ENCODE results near the gene ZFP36L1. TPM values are rescaled to one million over a fixed set of nuclear protein-coding genes. Genes with fewer than 3 reads are reported as not detected.
A peak's percentile ranks its signal among the peaks of the same experiment; 100 is the strongest.

Gene ZFP36L1
- total and polyA plus RNA-seq, 2 of the 13 experiments (the other 11 are each of a cell fraction or from before 2014, with no cell fraction given) = 7.4 to 10.2 TPM

GRCh38 chr14:68798621-68799020 is 5.8 kb upstream of the ZFP36L1 start:
- H4K20me1 ChIP-seq (ENCODE audit: insufficient read depth, low read length) = no peaks in the 10 kb centered on the region
- ATAC-seq (no peak), DNase-seq (ENCODE audit: low spot score) (no peak), FAIRE-seq (no peak)
- intact Hi-C loops (cut with micrococcal nuclease; ENCODE audit: unreplicated experiment) (no loop called here), in situ Hi-C loops (cut with HindIII; ENCODE audit: extremely low pct_ligation_motif_present, low pct_unique_long_range_greater_than_20kb) (no loop called here)
- no peak overlapping the region for H3K4me3 ChIP-seq (replicated peaks in 1 of 3; ENCODE audit: insufficient read depth in 1 of 3, low read depth in 2 of 3, low read length in 3 of 3)
- peaks cover 7% of the 10 kb centered on the region for H3K9me3 ChIP-seq (ENCODE audit: low read length)
- TF ChIP-seq CHD2 (IDR thresholded peaks at IDR 0.05; ENCODE audit: low read depth, low read length) (no peak), NFYC (CRISPR knock-in tag; IDR thresholded peaks at IDR 0.05) (no peak), DZIP1 (CRISPR knock-in tag; IDR thresholded peaks at IDR 0.05) (no peak), ZNF792 (CRISPR knock-in tag; IDR thresholded peaks at IDR 0.05) (no peak)
- CTCF ChIA-PET (ENCODE audit: low intra/inter-chr PET ratio, low total read pairs) = no interaction called here
- H3K9ac ChIP-seq (ENCODE audit: insufficient read depth, low read depth, low read length) = no peak overlapping the region
- peaks cover 28% of the 10 kb centered on the region for H3K4me1 ChIP-seq (ENCODE audit: insufficient read depth, low read length)
- POLR2A ChIA-PET = interaction anchor here (0.6 kb wide), 1 partner anchor 543 kb away, joined by 3 read pairs; no protein-coding TSS in a partner anchor
- peaks cover 11% of the 10 kb centered on the region for H3K79me2 ChIP-seq (ENCODE audit: insufficient read depth, low read length)
- no peak overlapping the region for H3K4me2 ChIP-seq (ENCODE audit: low read depth, low read length)
- no peaks in the 10 kb centered on the region for H3K36me3 ChIP-seq (replicated peaks in 1 of 2; ENCODE audit: control insufficient read depth in 1 of 2, insufficient read depth in 2 of 2, low read length in 2 of 2)
- BruUV-seq (replicated peaks) = no TSS peak
- H2AFZ ChIP-seq (ENCODE audit: low read length) = no peak overlapping the region
- no peak overlapping the region for H3K27ac ChIP-seq (ENCODE audit: extremely low read length, insufficient read depth, low read length)
- no peaks in the 10 kb centered on the region for H3K27me3 ChIP-seq (ENCODE audit: control insufficient read depth in 1 of 2, insufficient read depth in 2 of 2, low read length in 2 of 2)

- peak overlapping the region; percentile 96 for H3K4me2 ChIP-seq (ENCODE audit: low read depth, low read length)
- no TSS peak for BruUV-seq (replicated peaks)
- TF ChIP-seq NONO (IDR thresholded peaks at IDR 0.05) = no peak
- no peak for TF ChIP-seq NONO (CRISPR knock-in tag; conservative IDR thresholded peaks at IDR 0.05)
- TF ChIP-seq ZNF138 (CRISPR knock-in tag; IDR thresholded peaks at IDR 0.05; ENCODE audit: low read depth) = no peak
- TF ChIP-seq NFYB (CRISPR knock-in tag; IDR thresholded peaks at IDR 0.05) = no peak
- TF ChIP-seq ZNF629 (CRISPR knock-in tag; conservative IDR thresholded peaks at IDR 0.05) = 0 out of 2 replicates have a peak, but pooled peaks have one; percentile 17
- TF ChIP-seq ZNF607 (CRISPR knock-in tag; IDR thresholded peaks at IDR 0.05; ENCODE audit: borderline replicate concordance) = no peak
- H3K4me1 ChIP-seq (ENCODE audit: insufficient read depth, low read length) = peaks cover 28% of the 10 kb centered on the region
- FAIRE-seq = no peak
- peak overlapping the region in 1 of 3 experiments; percentile 94; a peak in 1 of 6 replicates for H3K4me3 ChIP-seq (replicated peaks in 1 of 3; ENCODE audit: insufficient read depth in 1 of 3, low read depth in 2 of 3, low read length in 3 of 3)
- 47% methylated on average over 4 of the region's 7 CpGs for WGBS (ENCODE audit: low lambda C conversion rate)
- no peak overlapping the region for H2AFZ ChIP-seq (ENCODE audit: low read length)
- H3K27ac ChIP-seq (ENCODE audit: extremely low read length, insufficient read depth, low read length) = no peak overlapping the region
- peaks cover 21% of the 10 kb centered on the region for H3K79me2 ChIP-seq (ENCODE audit: insufficient read depth, low read length)
- H4K20me1 ChIP-seq (ENCODE audit: insufficient read depth, low read length) = peaks cover 2% of the 10 kb centered on the region
- peaks cover 7% of the 10 kb centered on the region for H3K9me3 ChIP-seq (ENCODE audit: low read length)
- intact Hi-C loops (cut with micrococcal nuclease; ENCODE audit: unreplicated experiment) (loop anchor here (1.0 kb wide), 1 partner anchor 17 kb away; no protein-coding TSS in a partner anchor), in situ Hi-C loops (cut with HindIII; ENCODE audit: extremely low pct_ligation_motif_present, low pct_unique_long_range_greater_than_20kb) (no loop called here)
- no peaks in the 10 kb centered on the region for H3K36me3 ChIP-seq (replicated peaks in 1 of 2; ENCODE audit: control insufficient read depth in 1 of 2, insufficient read depth in 2 of 2, low read length in 2 of 2)
- no peaks in the 10 kb centered on the region; a peak in 1 of 5 replicates for H3K27me3 ChIP-seq (ENCODE audit: control insufficient read depth in 1 of 2, insufficient read depth in 2 of 2, low read length in 2 of 2)
- no peak for DNase-seq (ENCODE audit: low spot score)
- peak overlapping the region; percentile 34; the same call in 1 of the 2 replicates for H3K9ac ChIP-seq (ENCODE audit: insufficient read depth, low read depth, low read length)
- POLR2A ChIA-PET = interaction anchor here (2.9 to 3.8 kb wide), 6 partner anchors 9 to 69 kb away, joined by 13 to 46 read pairs (median 35); no protein-coding TSS in a partner anchor
- no peak for ATAC-seq
- CTCF ChIA-PET (ENCODE audit: low intra/inter-chr PET ratio, low total read pairs) = no interaction called here
Observed at GRCh38 chr14:68797121-68797670, 4.3 kb upstream of the ZFP36L1 start.

Measured in HepG2 (cell line).